Measurements from ENCODE around the gene FKBP2. TPM values are rescaled to one million over a fixed set of nuclear protein-coding genes. Genes with fewer than 3 reads are reported as not detected.
A peak's percentile ranks its signal among the peaks of the same experiment; 100 is the strongest.
"Not testable (repeated sequence)": the region's sequence is repeated elsewhere in the genome, so short reads cannot be mapped to it uniquely, and the experiment has no call there.

FKBP2 gene
- total RNA-seq, 1 donor from 2014 or later: 36.6 TPM

GRCh38 chr11:64241491-64242374 lies 838 bp downstream of the FKBP2 start:
- H3K36me3 Mint-ChIP-seq (ENCODE audit: low read depth): peaks cover 48% of the 10 kb centered on the region
- peaks cover 20% of the 10 kb centered on the region for H3K4me1 Mint-ChIP-seq (ENCODE audit: low read depth)
- intact Hi-C loops (cut with micrococcal nuclease): loop anchor here (1.0 to 2.0 kb wide), 7 partner anchors 15 to 76 kb away; partner anchors contain the start of genes BAD, ESRRA, FERMT3 and GPR137
- peak overlapping the region; percentile 93 for H3K27ac Mint-ChIP-seq
- no peaks in the 10 kb centered on the region for H3K27me3 Mint-ChIP-seq (ENCODE audit: low read depth)
- H3K9me3 Mint-ChIP-seq: no peaks in the 10 kb centered on the region
- DNase-seq (ENCODE audit: low spot score): no peak
- H3K4me3 Mint-ChIP-seq (ENCODE audit: low read depth): peak overlapping the region; percentile 94

GRCh38 chr11:64243236-64243854 lies 2.5 kb downstream of the FKBP2 start:
- Mint-ChIP-seq H3K36me3 (ENCODE audit: low read depth) (peaks cover 33% of the 10 kb centered on the region), H3K27ac (peak overlapping the region; percentile 17), H3K4me1 (ENCODE audit: low read depth) (peaks cover 28% of the 10 kb centered on the region), H3K4me3 (ENCODE audit: low read depth) (peak overlapping the region; percentile 56), H3K27me3 (ENCODE audit: low read depth) (no peaks in the 10 kb centered on the region), H3K9me3 (no peaks in the 10 kb centered on the region)
- no peak for DNase-seq (ENCODE audit: low spot score)
- intact Hi-C loops (cut with micrococcal nuclease): no loop called here

GRCh38 chr11:64244107-64244506 lies 3.2 kb downstream of the FKBP2 start:
- intact Hi-C loops (cut with micrococcal nuclease): no loop called here
- no peaks in the 10 kb centered on the region for H3K9me3 Mint-ChIP-seq
- peak overlapping the region; percentile 17 for H3K27ac Mint-ChIP-seq
- H3K27me3 Mint-ChIP-seq (ENCODE audit: low read depth): no peaks in the 10 kb centered on the region
- no peak for DNase-seq (ENCODE audit: low spot score)
- peak overlapping the region; percentile 56 for H3K4me3 Mint-ChIP-seq (ENCODE audit: low read depth)
- H3K36me3 Mint-ChIP-seq (ENCODE audit: low read depth): peaks cover 27% of the 10 kb centered on the region
- H3K4me1 Mint-ChIP-seq (ENCODE audit: low read depth): peaks cover 28% of the 10 kb centered on the region

GRCh38 chr11:64244966-64245365 lies 4.1 kb downstream of the FKBP2 start:
- Mint-ChIP-seq H3K4me3 (ENCODE audit: low read depth) (peak overlapping the region; percentile 91), H3K27me3 (ENCODE audit: low read depth) (no peaks in the 10 kb centered on the region), H3K36me3 (ENCODE audit: low read depth) (peaks cover 27% of the 10 kb centered on the region), H3K9me3 (no peaks in the 10 kb centered on the region), H3K4me1 (ENCODE audit: low read depth) (peaks cover 26% of the 10 kb centered on the region), H3K27ac (no peak overlapping the region)
- DNase-seq (ENCODE audit: low spot score): no peak
- intact Hi-C loops (cut with micrococcal nuclease): no loop called here

GRCh38 chr11:64245401-64245796 lies 4.5 kb downstream of the FKBP2 start:
- no peaks in the 10 kb centered on the region for H3K9me3 Mint-ChIP-seq
- H3K4me3 Mint-ChIP-seq (ENCODE audit: low read depth): peak overlapping the region; percentile 91
- H3K27ac Mint-ChIP-seq: peak overlapping the region; percentile 88
- H3K36me3 Mint-ChIP-seq (ENCODE audit: low read depth): peaks cover 24% of the 10 kb centered on the region
- intact Hi-C loops (cut with micrococcal nuclease): no loop called here
- H3K27me3 Mint-ChIP-seq (ENCODE audit: low read depth): no peaks in the 10 kb centered on the region
- no peak for DNase-seq (ENCODE audit: low spot score)
- H3K4me1 Mint-ChIP-seq (ENCODE audit: low read depth): peaks cover 25% of the 10 kb centered on the region

- DNase-seq (ENCODE audit: low spot score): peak; percentile 33
- Mint-ChIP-seq H3K9me3 (no peaks in the 10 kb centered on the region), H3K27ac (peak overlapping the region; percentile 88), H3K27me3 (ENCODE audit: low read depth) (no peaks in the 10 kb centered on the region), H3K4me1 (ENCODE audit: low read depth) (peaks cover 25% of the 10 kb centered on the region), H3K4me3 (ENCODE audit: low read depth) (peak overlapping the region; percentile 91), H3K36me3 (ENCODE audit: low read depth) (peaks cover 21% of the 10 kb centered on the region)
- intact Hi-C loops (cut with micrococcal nuclease): loop anchor here (1.0 kb wide), 1 partner anchor 62 kb away; no protein-coding TSS in a partner anchor
Measured at GRCh38 chr11:64245797-64246620, 5.1 kb downstream of the FKBP2 start.

DNA sequence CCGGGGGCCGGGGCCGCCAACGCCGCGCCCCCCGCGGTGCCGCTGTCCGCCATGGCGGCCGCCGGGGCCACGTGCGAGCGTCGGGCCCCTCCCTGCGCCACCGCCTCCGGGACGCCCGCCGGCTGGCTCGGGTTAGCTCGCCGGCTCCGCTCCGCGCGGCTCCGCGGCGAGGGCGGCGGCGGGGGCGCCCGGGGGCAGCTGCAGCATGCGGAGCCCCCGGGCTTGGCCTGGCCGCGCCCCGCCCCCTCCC lies 5.7 kb downstream of the FKBP2 start:
- H3K36me3 Mint-ChIP-seq (ENCODE audit: low read depth): peaks cover 19% of the 10 kb centered on the region

GRCh38 chr11:64246871-64247728 lies 6.2 kb downstream of the FKBP2 start, which contains the start of gene PPP1R14B:
Gene PPP1R14B (minus strand): TSS chr11:64246943. CDS start chr11:64246673, 270 bp downstream.
- intact Hi-C loops (cut with micrococcal nuclease): loop anchor here (1.0 kb wide), 1 partner anchor 63 kb away; no protein-coding TSS in a partner anchor
- peaks cover 28% of the 10 kb centered on the region for H3K4me1 Mint-ChIP-seq (ENCODE audit: low read depth)
- H3K9me3 Mint-ChIP-seq: no peaks in the 10 kb centered on the region
- no peaks in the 10 kb centered on the region for H3K27me3 Mint-ChIP-seq (ENCODE audit: low read depth)
- H3K36me3 Mint-ChIP-seq (ENCODE audit: low read depth): peaks cover 18% of the 10 kb centered on the region
- DNase-seq (ENCODE audit: low spot score): peak; percentile 78
- peak within 1 kb of the TSS; percentile 91 for H3K4me3 Mint-ChIP-seq (ENCODE audit: low read depth)
- peak within 1 kb of the TSS; percentile 88 for H3K27ac Mint-ChIP-seq

More for the DNA sequence above, 5.7 kb downstream of the FKBP2 start:
- Mint-ChIP-seq H3K27ac (peak overlapping the region; percentile 70), H3K4me3 (ENCODE audit: low read depth) (peak overlapping the region; percentile 81), H3K4me1 (ENCODE audit: low read depth) (peaks cover 25% of the 10 kb centered on the region)
- DNase-seq (ENCODE audit: low spot score); H3K27me3 Mint-ChIP-seq (ENCODE audit: low read depth); H3K9me3 Mint-ChIP-seq: not testable (repeated sequence)
- intact Hi-C loops (cut with micrococcal nuclease): loop anchor here (1.0 kb wide), 1 partner anchor 62 kb away; no protein-coding TSS in a partner anchor

DNA sequence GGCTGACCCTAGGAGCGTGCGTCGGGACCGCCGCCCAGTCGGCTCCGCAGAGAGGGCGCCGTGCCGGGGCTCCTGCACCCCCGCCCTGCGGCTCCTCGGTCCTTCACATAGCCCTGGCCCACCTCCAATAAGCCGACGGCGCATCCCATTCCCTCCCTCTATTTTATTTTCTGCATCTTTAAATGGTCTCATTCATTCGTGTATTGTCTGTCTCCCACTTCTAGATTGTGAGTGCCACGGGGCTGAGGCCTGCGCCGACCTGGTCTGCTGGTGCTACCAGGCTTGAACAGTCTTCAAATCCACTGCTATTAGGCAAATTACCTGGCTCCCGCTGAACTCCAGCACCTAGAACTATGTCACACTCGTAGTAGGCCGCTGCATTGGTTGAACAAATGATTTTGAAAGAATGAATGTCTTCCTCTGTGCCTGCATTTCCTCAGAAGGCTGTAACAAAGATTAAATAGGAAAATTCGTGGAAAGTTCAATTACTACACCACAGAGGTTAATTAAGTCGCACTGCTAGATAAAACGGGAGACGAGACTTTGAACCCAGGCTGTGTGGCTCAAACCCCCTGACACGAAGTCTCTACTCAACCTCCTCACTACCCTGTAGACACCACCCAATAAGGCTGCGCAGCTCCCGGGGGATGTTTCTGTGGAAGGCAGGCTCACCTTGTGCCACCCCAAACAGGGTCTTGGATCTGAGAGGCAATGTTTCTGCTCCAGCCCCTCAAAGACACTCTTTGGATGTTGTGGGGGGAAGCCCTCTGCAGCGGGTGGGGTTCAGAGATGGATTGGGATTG lies 7.0 kb downstream of the FKBP2 start:
- Mint-ChIP-seq H3K27ac (peak overlapping the region; percentile 70), H3K27me3 (ENCODE audit: low read depth) (no peaks in the 10 kb centered on the region), H3K36me3 (ENCODE audit: low read depth) (peaks cover 18% of the 10 kb centered on the region), H3K4me3 (ENCODE audit: low read depth) (peak overlapping the region; percentile 70), H3K9me3 (no peaks in the 10 kb centered on the region), H3K4me1 (ENCODE audit: low read depth) (peaks cover 27% of the 10 kb centered on the region)
- no peak for DNase-seq (ENCODE audit: low spot score)
- intact Hi-C loops (cut with micrococcal nuclease): no loop called here

- DNase-seq (ENCODE audit: low spot score): no peak
- Mint-ChIP-seq H3K4me3 (ENCODE audit: low read depth) (no peak overlapping the region), H3K27me3 (ENCODE audit: low read depth) (no peaks in the 10 kb centered on the region), H3K36me3 (ENCODE audit: low read depth) (peaks cover 11% of the 10 kb centered on the region), H3K9me3 (no peaks in the 10 kb centered on the region), H3K4me1 (ENCODE audit: low read depth) (peaks cover 24% of the 10 kb centered on the region), H3K27ac (no peak overlapping the region)
- intact Hi-C loops (cut with micrococcal nuclease): no loop called here
Measured at GRCh38 chr11:64248578-64248977, 7.7 kb downstream of the FKBP2 start.

GRCh38 chr11:64249038-64249437 lies 8.1 kb downstream of the FKBP2 start:
- no peak for DNase-seq (ENCODE audit: low spot score)
- no peak overlapping the region for H3K27ac Mint-ChIP-seq
- H3K36me3 Mint-ChIP-seq (ENCODE audit: low read depth): peaks cover 7% of the 10 kb centered on the region
- intact Hi-C loops (cut with micrococcal nuclease): no loop called here
- peaks cover 23% of the 10 kb centered on the region for H3K4me1 Mint-ChIP-seq (ENCODE audit: low read depth)
- no peaks in the 10 kb centered on the region for H3K9me3 Mint-ChIP-seq
- no peak overlapping the region for H3K4me3 Mint-ChIP-seq (ENCODE audit: low read depth)
- H3K27me3 Mint-ChIP-seq (ENCODE audit: low read depth): no peaks in the 10 kb centered on the region
